NOMO-1 (cell line): Measurements from ENCODE around the gene SNRNP70.

ENCODE experiments used
- DNase-seq, 2 experiments: peaks; one replicate each; lab custom pipeline; 2025; ENCODE audit not compliant: unreplicated experiment in 2 of 2; lab: John Stamatoyannopoulos, UW

Gene SNRNP70

DNA sequence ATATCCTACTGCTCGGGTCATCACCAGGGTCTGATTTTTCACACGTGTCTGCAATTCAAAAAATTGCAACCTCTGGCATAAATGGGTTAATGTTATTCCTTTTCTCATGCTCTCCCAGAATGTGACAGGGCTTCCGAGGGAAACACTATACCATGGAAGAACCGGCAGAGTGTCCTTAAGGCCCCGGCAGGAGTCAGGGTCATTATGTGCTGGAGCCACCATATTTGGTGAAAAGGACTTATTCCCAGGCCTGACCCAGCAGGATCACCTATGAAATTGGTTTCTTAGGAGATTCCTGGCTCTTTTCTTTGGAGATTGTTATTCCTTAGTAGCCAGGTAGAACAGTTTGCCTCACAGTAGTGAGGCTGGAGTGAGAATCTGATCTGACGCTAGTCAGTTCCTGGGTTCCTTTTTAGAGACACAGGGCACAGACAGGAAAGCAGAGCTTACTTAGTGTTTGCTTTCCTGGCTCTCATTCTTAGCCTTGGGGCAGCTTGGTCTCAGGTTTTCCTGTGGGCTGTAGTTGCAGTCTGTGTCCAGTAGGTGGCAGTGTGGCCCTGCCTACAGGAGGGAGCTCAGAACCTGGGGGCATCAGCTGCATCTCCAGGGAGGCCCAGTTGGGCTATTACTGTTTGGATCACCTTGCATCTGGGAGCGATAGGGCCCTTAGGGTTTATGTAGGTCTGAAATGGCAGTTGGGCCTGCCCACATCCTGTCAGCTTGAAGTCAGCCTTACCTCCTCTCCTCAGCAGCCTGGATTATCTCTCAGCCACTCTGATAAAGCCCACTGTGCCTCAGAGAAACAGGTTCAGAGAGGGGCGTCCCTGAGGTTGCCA, 12.4 kb downstream of the SNRNP70 start:
- peak; percentile 56 to 66 for DNase-seq

- DNase-seq: no peak
Observed at GRCh38 chr19:49098795-49099194, 13.5 kb downstream of the SNRNP70 start.

- no peak for DNase-seq
Observed at GRCh38 chr19:49101160-49101559, 15.9 kb downstream of the SNRNP70 start.

GRCh38 chr19:49102303-49102702, 17.1 kb downstream of the SNRNP70 start:
- DNase-seq: no peak

GRCh38 chr19:49103331-49104085, 18.3 kb downstream of the SNRNP70 start:
- DNase-seq: no peak

GRCh38 chr19:49104229-49104864, 19.1 kb downstream of the SNRNP70 start:
- no peak for DNase-seq

DNA sequence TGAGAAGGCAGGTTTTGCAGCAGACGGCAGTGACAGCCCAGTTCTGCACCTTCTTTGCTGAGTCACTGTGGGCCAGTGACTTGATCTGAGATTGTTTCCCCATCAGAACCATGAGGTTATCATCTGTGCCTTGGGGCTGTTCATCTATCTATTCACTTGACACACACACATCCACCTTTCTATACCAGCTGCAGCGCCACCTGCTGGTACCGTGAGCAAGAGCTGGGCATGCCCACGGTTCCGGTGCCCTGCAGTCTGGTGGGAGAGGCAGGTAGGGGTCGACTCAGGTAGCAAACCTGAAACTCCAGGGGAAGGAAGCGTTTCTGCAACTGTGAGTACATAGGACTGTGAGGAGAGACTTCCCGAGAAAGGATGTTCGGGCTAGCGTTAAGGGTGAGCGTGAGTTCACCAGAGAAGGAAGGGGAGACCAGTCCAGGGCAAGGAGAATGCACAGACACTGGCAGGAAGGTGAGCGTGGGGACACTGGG, 21.4 kb downstream of the SNRNP70 start:
- peak; percentile 21 to 27 for DNase-seq

DNA sequence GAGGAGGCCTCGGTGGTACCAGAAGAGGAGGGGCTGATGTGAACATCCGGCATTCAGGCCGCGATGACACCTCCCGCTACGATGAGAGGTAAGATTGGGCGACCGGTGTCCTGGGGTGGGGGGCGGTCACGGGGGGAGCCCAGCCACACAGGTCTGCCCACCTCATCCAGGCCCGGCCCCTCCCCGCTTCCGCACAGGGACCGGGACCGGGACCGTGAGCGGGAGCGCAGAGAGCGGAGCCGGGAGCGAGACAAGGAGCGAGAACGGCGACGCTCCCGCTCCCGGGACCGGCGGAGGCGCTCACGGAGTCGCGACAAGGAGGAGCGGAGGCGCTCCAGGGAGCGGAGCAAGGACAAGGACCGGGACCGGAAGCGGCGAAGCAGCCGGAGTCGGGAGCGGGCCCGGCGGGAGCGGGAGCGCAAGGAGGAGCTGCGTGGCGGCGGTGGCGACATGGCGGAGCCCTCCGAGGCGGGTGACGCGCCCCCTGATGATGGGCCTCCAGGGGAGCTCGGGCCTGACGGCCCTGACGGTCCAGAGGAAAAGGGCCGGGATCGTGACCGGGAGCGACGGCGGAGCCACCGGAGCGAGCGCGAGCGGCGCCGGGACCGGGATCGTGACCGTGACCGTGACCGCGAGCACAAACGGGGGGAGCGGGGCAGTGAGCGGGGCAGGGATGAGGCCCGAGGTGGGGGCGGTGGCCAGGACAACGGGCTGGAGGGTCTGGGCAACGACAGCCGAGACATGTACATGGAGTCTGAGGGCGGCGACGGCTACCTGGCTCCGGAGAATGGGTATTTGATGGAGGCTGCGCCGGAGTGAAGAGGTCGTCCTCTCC, 22.6 kb downstream of the SNRNP70 start:
- DNase-seq: no peak

GRCh38 chr19:49109051-49109450, 23.8 kb downstream of the SNRNP70 start:
- DNase-seq: no peak

DNA sequence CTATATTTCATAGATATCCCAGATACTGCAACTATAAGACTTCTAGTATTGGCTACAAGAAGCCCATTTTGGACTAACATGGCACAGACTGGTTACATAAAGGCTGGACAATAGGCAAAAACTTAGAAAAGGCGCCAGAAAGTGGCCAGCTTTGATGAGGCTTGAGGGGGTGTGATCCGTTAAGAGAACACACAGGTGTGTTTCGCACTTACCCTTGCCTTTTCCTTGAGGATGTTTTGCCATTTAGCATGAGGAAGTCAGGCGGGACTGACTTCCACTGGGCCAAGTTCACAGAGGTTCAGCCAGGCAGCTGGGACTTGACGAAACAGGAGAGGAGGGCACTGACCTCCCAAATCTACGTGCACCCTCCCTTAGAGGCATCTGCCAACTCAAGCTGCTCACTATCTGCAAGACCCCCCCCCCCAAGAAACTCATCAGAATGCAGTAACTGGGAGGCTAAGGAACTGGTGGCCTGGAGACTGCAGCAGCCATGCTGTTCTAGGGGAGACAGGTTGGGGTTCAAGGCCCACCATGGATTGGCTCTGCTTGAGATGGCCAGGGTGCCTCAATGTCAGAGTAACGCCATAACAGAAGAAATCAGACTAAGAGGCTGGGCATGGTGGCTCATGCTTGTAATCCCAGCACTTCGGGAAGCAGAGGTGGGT, 24.4 kb downstream of the SNRNP70 start:
- DNase-seq: no peak

GRCh38 chr19:49110567-49110966, 25.3 kb downstream of the SNRNP70 start:
- no peak for DNase-seq

- no peak for DNase-seq
Observed at GRCh38 chr19:49111218-49111998, 26.2 kb downstream of the SNRNP70 start.

- DNase-seq: peak; percentile 38 to 78
Observed at GRCh38 chr19:49113762-49114629, 28.7 kb downstream of the SNRNP70 start, which contains the start of gene LIN7B. Gene LIN7B, plus strand, starts transcription at chr19:49114370. Its CDS starts 35 bp downstream, at chr19:49114405.

- DNase-seq: peak in 1 of 2 experiments; percentile 6
Observed at GRCh38 chr19:49114630-49115363, 29.5 kb downstream of the SNRNP70 start.

GRCh38 chr19:49116544-49116943, 31.3 kb downstream of the SNRNP70 start:
- DNase-seq: peak; percentile 45 to 61

GRCh38 chr19:49117677-49118564, 32.7 kb downstream of the SNRNP70 start:
- no peak for DNase-seq
